GM15510 (cell line): ENCODE measurements around the gene SYT3.

Experiments used
- POLR2A ChIP-seq: IDR thresholded peaks from 3 replicates; pipeline ENCODE4 v1.6.1; 2011; ENCODE audit warnings: borderline replicate concordance; ENCODE audit not compliant: insufficient read length; ENCODE audit errors: extremely low read depth

Gene SYT3

DNA sequence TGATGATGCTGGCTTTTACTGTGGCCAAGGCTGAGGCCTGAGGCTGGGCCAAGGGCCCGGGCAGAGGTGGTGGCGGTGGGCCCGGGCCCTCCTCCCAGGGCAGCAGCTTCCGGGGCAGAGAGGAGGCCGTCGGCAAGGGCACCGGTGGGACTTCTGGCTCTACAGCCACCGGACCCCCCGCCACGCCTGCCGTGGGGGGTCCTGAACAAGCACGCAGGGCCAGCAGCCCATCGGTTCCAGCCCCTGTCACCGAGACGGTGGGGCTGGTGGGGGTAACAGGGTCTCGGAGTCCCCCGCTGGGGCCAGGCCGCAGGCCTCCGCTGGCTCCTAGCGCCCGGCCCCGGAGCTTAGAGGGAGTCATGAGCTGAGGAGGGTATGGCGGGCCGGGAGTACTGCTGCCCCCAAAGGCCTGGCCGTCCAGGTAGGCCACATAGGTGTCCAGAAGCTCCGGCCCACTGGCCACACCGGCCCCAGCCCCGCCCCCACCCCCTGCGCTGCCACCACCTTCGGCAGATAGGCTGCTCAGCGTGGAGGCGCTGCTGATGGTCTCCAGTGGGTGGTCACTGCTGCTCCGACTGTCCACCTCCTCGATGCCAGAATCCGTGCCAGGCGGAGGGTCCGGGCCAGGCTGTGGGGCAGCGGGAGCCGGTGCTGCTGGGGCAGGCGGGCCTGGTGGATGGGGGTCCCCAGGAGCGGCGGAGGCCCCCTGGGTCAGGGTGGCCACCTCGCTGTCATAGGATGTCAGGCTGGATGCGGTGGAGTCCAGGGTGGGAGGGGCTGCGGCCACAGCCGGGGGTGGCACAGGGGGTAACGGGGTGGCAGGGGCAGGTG lies 26.9 kb upstream of the SYT3 start:
- no peak for TF ChIP-seq POLR2A

DNA sequence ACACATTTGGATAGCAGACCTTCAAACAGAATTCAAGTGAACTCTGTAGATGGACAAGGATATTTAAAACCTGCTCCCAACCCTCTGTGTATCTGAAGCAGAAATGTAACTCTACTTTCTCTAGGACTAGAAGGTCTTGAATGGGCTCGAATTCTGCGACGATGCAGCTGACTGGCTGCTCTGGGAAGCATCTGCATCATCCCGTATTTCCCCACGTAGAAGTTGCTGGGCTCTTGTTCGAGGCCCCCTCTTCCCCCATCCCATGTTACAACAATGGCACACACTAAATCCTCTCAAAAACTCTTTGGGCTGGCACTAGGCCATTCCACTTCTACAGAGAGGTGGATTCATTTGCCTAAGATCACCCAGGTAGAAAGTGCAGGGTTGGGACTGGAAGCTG lies 24.5 kb upstream of the SYT3 start:
- TF ChIP-seq POLR2A = no peak

DNA sequence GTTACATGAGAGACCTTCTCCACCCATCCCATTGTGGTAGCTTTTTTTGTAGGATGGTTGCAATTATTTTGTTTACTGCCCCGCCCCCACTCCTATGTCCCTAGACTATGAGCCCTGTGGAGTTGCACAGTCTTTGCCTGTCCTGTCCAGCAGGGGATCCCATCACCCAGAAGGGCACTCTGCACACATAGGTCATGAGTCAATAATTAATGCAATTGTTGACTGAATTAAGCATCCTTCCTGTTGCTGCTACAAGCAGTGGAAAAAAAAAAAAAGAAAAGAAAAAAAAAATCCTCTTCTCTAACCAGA lies 23.8 kb upstream of the SYT3 start:
- no peak for TF ChIP-seq POLR2A

DNA sequence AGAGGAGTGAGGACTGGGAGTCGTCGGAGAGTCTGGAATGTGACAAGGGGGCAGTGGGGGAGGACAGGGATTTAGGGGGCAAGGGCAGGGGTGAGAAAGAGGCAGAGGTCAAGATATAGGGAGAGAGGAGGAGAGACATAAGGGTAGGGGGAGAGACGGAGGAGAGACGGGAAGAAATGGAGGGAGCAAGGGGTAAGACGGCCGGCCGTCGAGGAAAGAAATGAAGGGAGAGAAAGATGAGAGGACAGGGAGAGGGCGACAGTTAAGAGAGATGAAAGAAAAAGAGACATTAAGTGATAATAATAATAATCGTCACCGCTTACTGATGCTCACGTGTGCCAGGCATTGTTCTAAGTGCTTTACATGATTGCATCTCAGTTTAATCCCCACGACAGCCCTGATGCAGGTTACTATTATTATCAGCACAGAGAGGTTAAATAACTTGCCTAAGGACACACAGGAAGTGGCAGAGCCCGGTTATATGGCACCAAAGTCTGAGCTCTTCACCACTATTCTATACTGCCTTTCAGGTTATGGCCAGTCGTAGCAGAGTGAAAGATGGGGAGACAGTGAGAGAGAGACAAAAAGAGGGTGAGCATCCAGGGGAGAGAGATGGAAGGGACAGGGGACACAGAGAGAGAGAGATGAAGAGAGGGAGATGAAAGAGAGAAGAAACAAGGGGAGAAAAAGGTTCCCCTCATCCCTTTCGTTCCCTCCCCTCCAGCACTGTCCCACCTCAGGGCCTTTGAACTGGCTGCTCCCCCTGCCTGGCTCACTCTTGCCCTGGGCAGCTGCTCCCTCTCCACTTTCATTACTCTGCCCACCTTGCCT lies 23.2 kb upstream of the SYT3 start:
- no peak for TF ChIP-seq POLR2A

DNA sequence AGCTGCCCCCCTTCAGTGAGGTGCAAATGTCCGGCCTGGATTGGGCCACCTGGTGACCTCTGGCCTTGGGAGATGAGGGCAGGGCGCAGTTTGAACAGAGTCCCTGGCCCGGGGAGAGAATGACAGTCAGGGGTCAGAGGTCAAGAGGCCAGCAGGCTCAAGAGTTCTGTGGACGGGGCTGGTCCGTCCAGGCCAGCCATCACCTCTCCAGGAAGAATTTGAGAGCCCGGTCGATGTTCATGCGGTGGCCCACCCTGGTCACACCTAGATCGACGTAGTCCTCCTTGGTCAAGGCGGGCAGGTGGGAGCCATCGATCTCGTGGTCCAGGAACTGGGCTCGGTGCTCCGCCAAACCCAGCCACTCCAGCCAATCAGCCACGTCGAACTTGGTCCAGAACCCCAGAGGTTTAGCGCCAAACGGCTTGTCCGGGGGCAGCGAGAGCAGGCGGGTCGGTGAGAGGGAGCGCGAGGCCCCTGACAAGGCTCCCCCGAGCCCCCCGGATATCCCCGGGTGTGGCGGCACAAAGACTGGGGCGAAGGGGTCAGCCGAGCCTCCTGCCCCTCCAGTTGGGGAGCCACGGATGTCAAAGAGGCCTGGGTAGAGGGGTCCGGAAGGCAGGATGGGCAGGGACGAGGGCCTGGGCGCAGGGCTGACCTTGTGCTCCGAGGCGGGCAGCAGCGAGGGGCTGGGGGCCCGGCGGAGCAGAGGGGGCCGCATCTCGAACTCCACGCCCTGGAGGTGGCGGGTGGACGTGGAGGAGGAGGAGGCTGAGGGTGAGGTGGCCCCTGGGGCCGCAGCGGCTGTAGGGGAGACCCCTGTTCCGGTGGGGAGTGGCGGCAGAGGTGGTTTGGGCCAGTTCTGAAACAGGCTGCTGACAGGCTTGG lies 22.3 kb upstream of the SYT3 start:
- TF ChIP-seq POLR2A = no peak

DNA sequence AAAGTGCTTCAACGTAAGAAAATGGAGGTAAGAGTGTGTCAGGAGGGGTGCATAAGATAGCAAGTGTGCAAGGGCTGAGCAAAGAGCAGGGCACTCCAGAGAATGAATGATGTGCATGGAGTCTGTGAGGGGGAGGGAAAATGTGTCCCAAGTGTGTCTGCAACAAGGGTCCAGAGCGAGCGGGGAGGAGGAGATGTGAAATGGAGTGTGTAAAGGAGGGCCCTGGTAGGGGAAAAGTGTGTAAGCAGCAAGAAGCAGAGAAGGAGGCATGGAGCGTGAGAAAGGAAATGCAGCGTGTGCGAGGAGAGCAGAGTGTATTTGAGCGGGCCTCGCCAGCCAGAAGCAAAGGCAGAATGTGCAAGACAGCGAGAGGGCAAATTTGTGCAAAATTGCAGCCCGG lies 21.3 kb upstream of the SYT3 start:
- TF ChIP-seq POLR2A = no peak

DNA sequence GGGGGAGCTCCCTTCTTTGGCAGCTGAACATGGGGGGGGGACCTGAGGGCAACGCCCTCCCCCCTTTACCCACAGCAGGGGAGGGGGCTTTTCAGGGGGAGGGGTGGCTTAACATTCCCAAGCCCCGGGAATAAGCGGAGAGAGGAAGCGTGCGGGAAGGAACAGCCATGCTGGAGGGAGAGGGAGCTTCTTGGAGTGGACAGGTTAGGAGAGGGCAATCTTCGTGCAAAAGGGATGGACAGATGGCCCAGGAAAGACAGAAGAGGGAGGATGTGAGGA lies 20.3 kb upstream of the SYT3 start:
- TF ChIP-seq POLR2A = no peak

DNA sequence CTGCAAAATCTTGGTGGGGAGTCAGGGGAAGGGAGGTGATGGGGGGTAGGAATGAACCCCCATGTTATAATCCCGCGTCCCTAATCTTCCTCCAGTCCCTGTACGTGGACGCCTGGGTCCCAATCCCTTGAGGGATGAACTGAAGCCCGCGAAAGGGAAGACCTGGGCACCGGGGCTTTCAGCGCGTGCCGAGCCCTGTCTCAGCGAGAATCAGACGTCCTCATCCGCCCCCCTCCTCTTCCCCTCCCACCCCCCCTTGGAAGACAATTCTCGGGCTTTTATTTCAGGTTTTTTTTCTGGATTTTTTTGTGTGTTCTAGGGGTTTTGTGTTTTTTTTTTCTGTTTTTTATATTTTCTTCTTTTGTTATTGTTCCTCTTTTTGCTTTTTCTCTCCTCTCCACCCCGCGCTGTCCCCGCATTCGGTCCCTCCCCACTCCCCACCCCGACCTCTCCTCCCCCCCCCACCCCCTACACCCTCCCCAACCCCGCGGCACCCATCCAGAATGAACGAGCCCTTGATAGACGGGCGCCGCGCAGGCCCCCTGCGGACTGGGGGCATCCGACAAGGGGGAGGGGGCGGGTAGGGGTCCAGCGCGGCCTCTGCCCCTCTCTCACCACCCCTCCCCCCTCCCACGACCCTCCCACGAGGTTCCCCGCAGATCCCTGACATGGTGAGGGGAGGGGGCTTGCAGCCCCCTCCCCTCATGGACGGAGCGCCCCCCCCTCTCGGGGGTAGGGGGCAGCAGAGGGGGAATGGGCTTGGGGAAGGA lies 19.8 kb upstream of the SYT3 start:
- no peak for TF ChIP-seq POLR2A

DNA sequence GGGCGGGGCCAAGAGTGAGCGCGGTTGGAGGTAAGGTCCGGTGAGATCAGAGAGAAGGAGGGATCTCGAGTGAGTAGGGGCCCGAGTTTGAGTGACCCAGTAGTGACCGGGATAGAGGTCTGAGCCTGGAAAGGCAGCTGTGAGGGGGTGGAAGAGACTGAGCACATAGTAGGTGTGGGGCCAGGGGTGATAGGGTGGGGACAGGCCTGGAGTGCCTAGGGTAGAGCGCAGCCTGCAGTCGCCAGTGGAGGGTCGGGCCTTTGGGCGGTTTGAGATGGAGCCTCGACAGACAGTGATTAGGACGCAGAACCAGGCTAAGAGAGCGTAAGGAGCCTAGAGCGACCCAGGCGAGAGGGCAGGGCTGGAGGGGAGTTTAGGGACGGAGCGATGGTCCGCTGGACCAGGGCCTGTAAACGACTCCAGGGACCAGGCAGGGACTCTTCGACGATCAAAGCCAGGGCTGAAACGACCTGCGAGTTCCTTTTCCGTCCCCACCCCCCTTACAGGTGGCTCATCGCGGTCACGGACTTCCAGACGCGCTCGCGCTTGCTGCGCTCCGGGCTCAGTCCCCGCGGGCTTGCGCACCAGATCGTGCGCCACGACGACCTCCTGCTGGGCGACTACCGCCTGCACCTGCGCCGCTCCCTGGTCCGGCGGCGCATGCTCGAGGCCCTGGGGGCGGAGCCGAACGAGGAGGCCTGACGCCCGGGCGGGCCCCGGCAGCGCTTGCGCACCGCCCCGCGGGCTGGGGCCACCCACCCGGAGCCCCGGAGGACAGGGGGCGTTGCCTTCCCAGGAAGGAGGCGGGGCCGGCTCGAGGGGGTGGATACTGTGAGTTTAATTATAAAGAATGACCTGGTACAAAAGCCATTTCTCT lies 19.0 kb upstream of the SYT3 start:
- TF ChIP-seq POLR2A = no peak

DNA sequence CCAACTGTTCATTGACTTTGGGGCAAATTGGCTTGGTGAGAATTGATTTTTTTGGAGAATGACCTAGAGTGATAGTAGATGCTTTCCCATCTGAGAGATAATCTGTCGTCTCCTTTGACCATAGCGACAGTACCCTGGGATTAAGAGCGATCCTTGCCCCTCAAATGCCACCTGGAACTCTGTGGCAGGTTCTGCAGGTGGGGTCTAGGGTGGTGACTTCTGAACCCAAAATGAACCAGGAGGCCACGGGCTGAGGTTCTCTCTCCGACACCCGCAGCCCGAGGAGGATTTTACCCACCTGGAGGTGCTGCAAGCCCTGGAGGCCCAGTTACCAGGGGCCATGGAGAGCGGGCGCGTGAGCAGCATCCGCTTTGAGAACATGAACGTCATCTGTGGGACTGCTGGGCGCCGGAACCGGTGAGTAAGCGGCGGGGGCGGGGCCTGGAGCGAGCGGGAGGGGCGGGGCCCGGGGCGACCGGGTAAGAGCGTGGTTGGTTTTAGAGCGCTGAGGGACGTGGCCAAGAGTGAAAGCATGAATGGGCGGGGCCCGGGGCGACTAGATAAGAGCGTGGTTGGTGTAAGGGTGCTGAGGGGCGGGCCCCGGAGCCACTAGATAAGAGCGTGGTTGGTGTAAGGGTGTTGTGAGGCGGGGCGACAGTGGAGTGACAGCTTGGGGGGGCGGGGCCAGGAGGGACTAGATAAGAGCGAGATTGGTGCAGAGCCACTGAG lies 18.2 kb upstream of the SYT3 start:
- peak; percentile 28 for TF ChIP-seq POLR2A

DNA sequence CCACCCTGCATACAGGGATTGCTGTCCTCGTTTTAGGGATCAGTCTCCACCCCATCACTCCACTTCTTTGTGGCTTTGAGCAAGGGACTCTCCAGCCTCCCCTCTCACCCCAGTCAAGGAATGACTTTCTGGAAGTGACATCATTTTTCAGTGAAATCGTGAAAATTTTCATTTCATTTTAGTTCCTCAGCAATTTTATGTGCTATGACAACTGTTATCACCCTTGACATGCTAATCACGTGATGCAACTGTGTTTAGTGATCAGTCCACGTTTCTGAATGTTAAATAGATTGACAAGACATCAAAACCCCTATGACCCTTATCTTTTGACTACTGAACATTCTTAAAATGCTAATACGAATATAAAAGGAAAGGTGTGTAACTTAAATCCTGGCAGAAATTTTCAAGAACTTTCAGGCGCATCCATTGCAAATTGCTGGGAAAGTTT lies 17.6 kb upstream of the SYT3 start:
- no peak for TF ChIP-seq POLR2A

DNA sequence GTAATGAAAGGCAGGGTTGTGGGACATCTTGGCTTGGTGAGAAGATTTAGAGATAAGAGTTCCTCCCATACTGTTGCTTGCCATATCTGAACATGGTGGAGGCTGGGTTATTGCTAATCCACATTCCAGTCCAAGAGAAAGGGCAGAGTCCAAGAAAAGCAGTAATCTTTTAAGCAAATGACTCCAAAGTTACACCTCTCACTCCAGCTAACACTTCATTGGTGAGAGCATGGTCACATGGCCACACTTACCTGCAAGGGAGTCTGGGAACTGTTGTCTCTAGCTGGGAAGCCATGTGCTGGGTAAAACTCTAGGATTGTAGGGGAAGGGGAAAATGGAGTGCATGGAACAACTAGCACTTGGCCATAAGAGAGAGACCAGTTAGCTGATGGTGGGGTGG lies 15.2 kb upstream of the SYT3 start:
- TF ChIP-seq POLR2A = no peak

DNA sequence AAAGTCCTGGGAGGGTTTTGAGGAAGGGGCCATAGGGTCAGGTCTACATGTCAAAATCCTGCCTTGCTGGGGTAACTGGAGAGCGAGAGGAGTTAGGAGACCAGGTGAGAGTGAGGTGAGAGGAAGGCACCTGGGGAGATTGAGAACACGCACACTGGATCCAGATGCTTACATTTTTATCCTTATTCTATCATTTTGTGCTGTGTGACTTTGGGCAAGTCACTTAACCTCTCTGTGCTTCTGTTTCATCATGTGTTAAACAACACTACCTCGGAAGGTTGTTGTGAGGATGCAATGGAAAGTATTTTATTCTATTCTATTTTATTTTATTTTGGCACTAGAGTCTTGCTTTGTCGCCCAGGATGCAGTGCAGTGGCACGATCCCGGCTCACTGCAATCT lies 13.0 kb upstream of the SYT3 start:
- TF ChIP-seq POLR2A = no peak
